ENCODE measurements around the gene CNNM1.

The CNNM1 gene

DNA sequence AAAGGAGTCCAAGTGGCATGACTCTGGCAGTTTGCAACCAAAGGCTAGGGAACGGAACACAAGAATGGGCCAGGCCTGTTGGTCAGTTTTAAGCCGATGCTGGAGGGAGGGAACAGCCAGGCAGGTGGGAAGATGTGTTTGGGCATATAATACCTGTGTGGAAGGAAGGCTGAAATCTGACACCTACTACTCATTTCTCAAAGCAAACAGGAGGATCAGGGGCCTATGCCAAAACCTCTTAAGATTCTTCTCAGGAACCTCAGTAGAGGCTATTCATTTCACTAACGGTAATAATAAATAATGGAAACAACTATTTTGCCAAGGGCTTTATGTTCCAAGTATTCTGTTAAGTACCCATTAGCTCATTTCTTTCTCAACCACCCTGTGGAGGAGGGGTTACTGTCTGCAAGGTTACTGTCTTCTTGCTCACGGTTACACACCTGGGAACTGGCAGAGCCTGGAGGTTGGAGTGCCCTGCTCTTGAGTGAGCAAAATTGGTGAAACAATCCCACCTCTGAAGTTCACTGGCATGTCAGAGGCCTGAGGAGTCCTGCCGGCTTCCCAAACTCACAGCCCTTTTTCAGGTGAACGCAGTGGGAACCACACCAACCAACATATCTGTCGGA is 65.7 kb downstream of the CNNM1 start:
- TF ChIP-seq, protein P1, sequence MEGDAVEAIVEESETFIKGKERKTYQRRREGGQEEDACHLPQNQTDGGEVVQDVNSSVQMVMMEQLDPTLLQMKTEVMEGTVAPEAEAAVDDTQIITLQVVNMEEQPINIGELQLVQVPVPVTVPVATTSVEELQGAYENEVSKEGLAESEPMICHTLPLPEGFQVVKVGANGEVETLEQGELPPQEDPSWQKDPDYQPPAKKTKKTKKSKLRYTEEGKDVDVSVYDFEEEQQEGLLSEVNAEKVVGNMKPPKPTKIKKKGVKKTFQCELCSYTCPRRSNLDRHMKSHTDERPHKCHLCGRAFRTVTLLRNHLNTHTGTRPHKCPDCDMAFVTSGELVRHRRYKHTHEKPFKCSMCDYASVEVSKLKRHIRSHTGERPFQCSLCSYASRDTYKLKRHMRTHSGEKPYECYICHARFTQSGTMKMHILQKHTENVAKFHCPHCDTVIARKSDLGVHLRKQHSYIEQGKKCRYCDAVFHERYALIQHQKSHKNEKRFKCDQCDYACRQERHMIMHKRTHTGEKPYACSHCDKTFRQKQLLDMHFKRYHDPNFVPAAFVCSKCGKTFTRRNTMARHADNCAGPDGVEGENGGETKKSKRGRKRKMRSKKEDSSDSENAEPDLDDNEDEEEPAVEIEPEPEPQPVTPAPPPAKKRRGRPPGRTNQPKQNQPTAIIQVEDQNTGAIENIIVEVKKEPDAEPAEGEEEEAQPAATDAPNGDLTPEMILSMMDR (IDR thresholded peaks at IDR 0.05; ENCODE audit: low read depth, low read length, missing control alignments), result no peak
- no peak overlapping the region for H3K4me3 ChIP-seq (ENCODE audit: low read depth, low read length)
- in situ Hi-C loops (cut with HindIII; ENCODE audit: low sequenced_read_pairs), result no loop called here
- DNase-seq (ENCODE audit: low read depth), result no peak

DNA sequence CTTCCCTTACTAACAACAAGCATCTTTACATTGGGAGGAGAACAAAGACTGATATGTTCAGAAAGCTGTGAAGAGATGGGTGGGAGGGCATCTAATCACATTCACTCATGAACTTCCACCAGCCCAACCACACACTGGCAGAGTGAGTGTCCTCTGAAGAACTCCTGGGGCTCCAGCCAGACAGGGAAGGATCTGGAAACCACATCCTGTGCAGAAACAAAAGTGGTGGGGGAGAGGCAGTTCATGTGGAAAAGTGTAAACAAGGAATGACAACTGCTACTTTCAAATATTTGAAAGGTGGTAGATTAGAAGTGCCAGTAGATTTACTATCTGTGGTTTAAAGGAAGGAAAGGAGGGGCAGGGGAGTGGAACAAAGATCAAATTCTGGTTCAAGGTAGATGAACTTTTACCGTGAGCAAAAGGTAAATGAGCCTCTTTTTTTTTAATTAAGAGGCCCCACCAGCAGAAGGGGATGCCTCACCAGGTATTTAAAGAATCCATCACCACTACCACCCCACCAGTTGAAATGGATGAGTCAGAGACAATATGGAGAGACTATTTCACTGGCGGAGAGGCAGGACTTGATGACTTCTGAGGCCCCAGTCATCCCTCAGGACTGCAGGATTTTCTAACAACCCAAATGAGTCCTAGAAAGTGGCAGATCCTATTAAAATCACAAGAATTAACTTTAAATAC is 66.7 kb downstream of the CNNM1 start:
- in situ Hi-C loops (cut with HindIII; ENCODE audit: low sequenced_read_pairs), result no loop called here
- no peak overlapping the region for H3K4me3 ChIP-seq (ENCODE audit: low read depth, low read length)
- TF ChIP-seq, protein P1 (IDR thresholded peaks at IDR 0.05; ENCODE audit: low read depth, low read length, missing control alignments), result no peak
- DNase-seq (ENCODE audit: low read depth), result peak; percentile 56

DNA sequence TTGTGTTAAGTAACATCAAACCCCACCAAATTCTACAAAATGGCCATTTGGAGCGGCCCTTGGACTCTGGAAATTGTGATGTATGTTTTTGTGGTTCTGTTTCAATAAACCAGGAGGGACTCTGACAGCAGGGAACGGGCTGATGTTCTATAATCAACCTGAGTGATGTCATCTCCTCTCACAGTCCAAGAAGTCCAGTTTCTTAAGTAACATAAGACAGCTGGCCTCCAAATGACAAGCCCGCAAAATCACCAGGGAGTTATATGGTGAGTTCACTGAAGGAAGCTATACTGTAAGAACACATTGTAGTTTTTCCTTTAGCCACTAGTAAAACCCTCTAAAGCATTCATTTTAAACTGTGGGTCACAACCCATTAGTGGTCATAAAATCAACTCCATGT is 67.3 kb downstream of the CNNM1 start:
- DNase-seq (ENCODE audit: low read depth), result no peak
- in situ Hi-C loops (cut with HindIII; ENCODE audit: low sequenced_read_pairs), result no loop called here
- H3K4me3 ChIP-seq (ENCODE audit: low read depth, low read length), result no peak overlapping the region
- TF ChIP-seq, protein P1 (IDR thresholded peaks at IDR 0.05; ENCODE audit: low read depth, low read length, missing control alignments), result no peak

DNA sequence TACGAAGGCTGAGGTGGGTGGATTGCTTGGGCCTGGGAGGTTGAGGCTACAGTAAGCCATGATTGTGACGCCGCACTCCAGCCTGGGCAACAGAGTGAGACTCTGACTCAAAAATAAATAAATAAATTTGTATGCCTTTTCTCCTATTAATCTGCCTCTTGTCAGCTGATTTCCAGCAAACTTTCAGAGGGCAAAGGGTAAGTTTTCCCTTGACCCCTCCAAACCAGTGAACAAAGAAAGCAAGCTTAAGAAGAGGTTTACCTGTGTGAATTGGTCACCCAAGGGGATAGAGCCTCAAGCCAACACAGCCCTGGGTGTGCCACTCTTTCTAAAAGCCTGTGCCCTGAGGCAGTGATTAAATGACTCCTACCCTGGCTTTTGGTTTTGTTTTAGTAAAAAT is 70.5 kb downstream of the CNNM1 start:
- in situ Hi-C loops (cut with HindIII; ENCODE audit: low sequenced_read_pairs), result no loop called here
- TF ChIP-seq, protein P1 (IDR thresholded peaks at IDR 0.05; ENCODE audit: low read depth, low read length, missing control alignments), result no peak
- DNase-seq (ENCODE audit: low read depth), result no peak
- no peak overlapping the region for H3K4me3 ChIP-seq (ENCODE audit: low read depth, low read length)

DNA sequence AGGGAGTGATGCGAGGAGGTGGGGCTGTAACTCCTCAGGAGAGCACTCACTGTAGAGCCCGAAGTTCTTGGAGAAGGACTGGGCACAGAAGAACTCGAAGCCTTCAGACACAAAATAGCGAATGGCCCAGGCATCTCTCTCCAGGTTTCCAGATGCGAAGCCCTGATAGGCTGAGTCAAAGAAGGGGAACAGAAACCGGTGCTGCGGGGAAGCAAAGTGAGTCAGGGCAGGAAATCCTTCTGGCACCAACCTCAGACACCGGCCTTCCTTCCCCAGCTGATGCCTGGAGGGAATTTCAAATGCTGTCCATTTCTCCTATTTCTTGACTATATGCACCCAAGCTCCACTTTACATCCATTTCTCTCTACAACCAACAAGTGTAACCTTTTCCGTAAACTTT is 74.5 kb downstream of the CNNM1 start:
- in situ Hi-C loops (cut with HindIII; ENCODE audit: low sequenced_read_pairs), result no loop called here
- TF ChIP-seq, protein P1 (IDR thresholded peaks at IDR 0.05; ENCODE audit: low read depth, low read length, missing control alignments), result no peak
- H3K4me3 ChIP-seq (ENCODE audit: low read depth, low read length), result no peak overlapping the region
- no peak for DNase-seq (ENCODE audit: low read depth)

DNA sequence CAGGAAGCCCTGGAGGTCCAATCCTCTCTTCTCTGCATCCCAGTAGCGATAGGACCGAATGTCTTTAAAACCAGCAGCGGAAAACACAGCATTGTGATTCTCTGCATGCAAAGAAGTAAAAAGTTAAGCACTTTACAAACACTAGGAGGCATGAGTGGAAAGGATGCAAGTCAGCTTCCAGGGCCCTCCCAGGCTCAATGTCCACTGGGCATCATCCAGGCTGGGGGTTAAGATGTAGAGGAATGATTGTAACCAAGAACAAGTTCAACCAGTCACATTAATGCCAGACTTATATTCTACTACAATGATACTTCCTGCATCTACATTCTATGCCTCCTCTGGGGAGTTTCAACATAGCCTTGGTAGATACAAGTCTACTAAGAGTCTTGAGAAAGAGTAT is 77.0 kb downstream of the CNNM1 start:
- in situ Hi-C loops (cut with HindIII; ENCODE audit: low sequenced_read_pairs), result no loop called here
- TF ChIP-seq, protein P1 (IDR thresholded peaks at IDR 0.05; ENCODE audit: low read depth, low read length, missing control alignments), result no peak
- no peak overlapping the region for H3K4me3 ChIP-seq (ENCODE audit: low read depth, low read length)
- DNase-seq (ENCODE audit: low read depth), result no peak
